ENCODE data around the gene PPIL4. TPM values are rescaled to one million over a fixed set of nuclear protein-coding genes. Genes with fewer than 3 reads are reported as not detected.

PPIL4 gene
- total RNA-seq, 6 donors from 2014 or later = 15.1 to 50.6 (median 21.8) TPM

DNA sequence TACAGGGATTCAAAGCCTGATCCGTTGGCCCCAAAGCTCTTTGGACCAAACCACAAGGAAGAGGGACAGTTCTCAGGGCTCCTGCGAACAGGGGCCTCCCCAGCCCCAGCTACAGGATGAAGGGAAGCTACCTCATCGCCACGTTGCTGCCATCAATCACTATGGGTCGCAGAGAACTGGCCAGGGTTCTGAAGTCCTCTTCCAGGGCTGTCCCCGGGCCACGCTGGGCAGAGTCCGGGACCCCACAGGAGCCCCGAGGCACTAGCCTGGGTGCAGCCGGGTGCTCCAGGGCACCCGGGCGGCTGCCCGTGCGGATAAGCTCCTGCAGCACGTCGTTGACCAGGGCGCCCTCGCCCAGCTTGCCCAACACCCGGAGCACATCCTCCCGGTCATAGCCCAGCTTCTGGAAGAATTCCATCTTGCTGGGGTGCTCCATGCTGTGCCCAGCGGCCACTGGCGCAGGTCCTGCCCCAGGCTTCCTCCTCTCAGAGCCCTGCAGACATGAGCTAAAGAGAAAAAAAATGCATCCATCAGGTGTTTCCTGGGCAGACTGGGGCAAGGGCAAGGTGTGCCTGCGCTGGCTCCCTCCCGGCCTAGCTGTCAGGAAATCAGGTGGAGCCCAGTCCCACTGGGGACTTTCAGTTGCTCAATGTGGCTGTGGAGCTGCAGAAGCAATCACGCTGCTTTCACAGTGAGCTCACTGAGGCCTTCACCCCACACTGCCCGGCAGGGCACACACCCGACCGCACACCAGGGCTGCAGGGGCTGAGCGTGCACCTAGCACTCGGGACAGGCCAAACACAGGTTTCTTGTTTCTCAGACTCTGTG, 71.5 kb downstream of the PPIL4 start:
- no peak for TF ChIP-seq EP300 (IDR thresholded peaks at IDR 0.05)
- TF ChIP-seq, protein P1, sequence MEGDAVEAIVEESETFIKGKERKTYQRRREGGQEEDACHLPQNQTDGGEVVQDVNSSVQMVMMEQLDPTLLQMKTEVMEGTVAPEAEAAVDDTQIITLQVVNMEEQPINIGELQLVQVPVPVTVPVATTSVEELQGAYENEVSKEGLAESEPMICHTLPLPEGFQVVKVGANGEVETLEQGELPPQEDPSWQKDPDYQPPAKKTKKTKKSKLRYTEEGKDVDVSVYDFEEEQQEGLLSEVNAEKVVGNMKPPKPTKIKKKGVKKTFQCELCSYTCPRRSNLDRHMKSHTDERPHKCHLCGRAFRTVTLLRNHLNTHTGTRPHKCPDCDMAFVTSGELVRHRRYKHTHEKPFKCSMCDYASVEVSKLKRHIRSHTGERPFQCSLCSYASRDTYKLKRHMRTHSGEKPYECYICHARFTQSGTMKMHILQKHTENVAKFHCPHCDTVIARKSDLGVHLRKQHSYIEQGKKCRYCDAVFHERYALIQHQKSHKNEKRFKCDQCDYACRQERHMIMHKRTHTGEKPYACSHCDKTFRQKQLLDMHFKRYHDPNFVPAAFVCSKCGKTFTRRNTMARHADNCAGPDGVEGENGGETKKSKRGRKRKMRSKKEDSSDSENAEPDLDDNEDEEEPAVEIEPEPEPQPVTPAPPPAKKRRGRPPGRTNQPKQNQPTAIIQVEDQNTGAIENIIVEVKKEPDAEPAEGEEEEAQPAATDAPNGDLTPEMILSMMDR (IDR thresholded peaks at IDR 0.05) = no peak
- no peak for TF ChIP-seq POLR2AphosphoS5 (IDR thresholded peaks at IDR 0.05)
- TF ChIP-seq POLR2A (IDR thresholded peaks at IDR 0.05) = no peak
- no peak overlapping the region for H3K4me3 ChIP-seq
- H3K27ac ChIP-seq = no peak overlapping the region
- H3K4me1 ChIP-seq = peaks cover 0 to 14% (median 7%) of the 10 kb centered on the region in 4 donors
- H3K36me3 ChIP-seq = no peaks in the 10 kb centered on the region
- H3K27me3 ChIP-seq = no peaks in the 10 kb centered on the region
- WGBS, 2 donors = 85 to 87% methylated on average over 27 to 30 of the region's 30 CpGs
- H3K9me3 ChIP-seq = no peaks in the 10 kb centered on the region
- ATAC-seq (ENCODE audit: low FRiP score in 2 of 2) (no peak), DNase-seq (peak in 1 of 2 donors; percentile 81)

- Histone ChIP-seq H3K4me3 (no peak overlapping the region), H3K4me1 (peaks cover 0 to 14% (median 7%) of the 10 kb centered on the region in 4 donors), H3K9me3 (no peaks in the 10 kb centered on the region), H3K27ac (no peak overlapping the region), H3K36me3 (no peaks in the 10 kb centered on the region), H3K27me3 (no peaks in the 10 kb centered on the region)
- peak in 1 of 2 donors; percentile 38 for ATAC-seq (ENCODE audit: low FRiP score in 2 of 2)
- 49 to 61% methylated on average over 21 of the region's 21 CpGs for WGBS, 2 donors
- TF ChIP-seq EP300 (IDR thresholded peaks at IDR 0.05) (no peak), POLR2AphosphoS5 (IDR thresholded peaks at IDR 0.05) (peak in 1 of 2 donors; percentile 13), POLR2A (IDR thresholded peaks at IDR 0.05) (no peak)
- TF ChIP-seq, protein P1 (IDR thresholded peaks at IDR 0.05) = peak in 1 of 6 experiments; percentile 18
- no peak for DNase-seq
Measured at GRCh38 chr6:149473080-149474052, 72.5 kb downstream of the PPIL4 start.

DNA sequence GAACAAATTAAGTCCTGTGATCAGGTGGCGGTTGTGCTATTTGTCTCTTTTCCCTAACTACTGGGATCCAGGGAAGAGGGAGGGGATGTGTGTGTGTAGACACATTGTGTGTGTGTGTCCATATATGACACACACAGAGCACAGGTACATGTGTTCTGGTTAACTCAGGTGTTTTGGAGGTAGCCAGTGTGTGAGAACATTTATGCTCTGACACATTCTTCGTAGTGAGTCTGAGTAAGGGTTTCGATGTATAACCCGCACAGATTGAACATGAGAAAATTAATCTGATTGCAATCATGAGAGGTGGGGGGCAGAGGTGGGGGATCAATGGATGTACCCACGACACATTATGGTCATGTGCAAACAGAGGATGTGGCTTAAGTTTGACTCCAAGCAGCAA, 73.6 kb downstream of the PPIL4 start:
- H3K4me3 ChIP-seq = no peak overlapping the region

DNA sequence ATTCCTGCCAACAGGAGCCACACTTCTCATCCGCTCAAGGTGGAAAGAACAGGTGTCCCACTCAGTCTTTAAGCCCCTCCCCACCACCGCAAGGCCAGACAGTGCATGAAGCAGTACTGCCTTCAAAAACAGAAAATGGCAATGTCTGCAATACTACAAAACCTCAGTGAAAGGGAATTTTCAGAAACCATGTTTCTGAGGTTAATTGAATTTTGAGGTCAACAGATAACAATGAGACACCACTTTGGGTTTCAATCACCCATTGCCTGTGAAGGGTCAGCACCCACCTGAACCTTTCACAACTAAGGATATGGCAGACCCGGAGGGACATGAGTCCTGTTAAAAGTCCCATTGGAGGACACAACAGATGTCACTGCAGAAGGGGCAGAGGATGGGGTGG, 74.0 kb downstream of the PPIL4 start:
- DNase-seq (no peak), ATAC-seq (ENCODE audit: low FRiP score in 2 of 2) (no peak)
- Histone ChIP-seq H3K27ac (no peak overlapping the region), H3K4me1 (peaks cover 0 to 14% (median 7%) of the 10 kb centered on the region in 4 donors), H3K9me3 (no peaks in the 10 kb centered on the region), H3K4me3 (no peak overlapping the region), H3K36me3 (no peaks in the 10 kb centered on the region), H3K27me3 (no peaks in the 10 kb centered on the region)
- WGBS, 2 donors = 68 to 83% methylated on average over 3 of the region's 3 CpGs
- no peak for TF ChIP-seq EP300 (IDR thresholded peaks at IDR 0.05)
- no peak for TF ChIP-seq POLR2AphosphoS5 (IDR thresholded peaks at IDR 0.05)
- TF ChIP-seq, protein P1 (IDR thresholded peaks at IDR 0.05) = no peak
- no peak for TF ChIP-seq POLR2A (IDR thresholded peaks at IDR 0.05)

More for the DNA sequence above, 73.6 kb downstream of the PPIL4 start:
- no peak for TF ChIP-seq POLR2A (IDR thresholded peaks at IDR 0.05)
- TF ChIP-seq EP300 (IDR thresholded peaks at IDR 0.05) = no peak
- no peak for TF ChIP-seq POLR2AphosphoS5 (IDR thresholded peaks at IDR 0.05)
- TF ChIP-seq, protein P1 (IDR thresholded peaks at IDR 0.05) = no peak
- no peaks in the 10 kb centered on the region for H3K36me3 ChIP-seq
- H3K27me3 ChIP-seq = no peaks in the 10 kb centered on the region
- DNase-seq (no peak), ATAC-seq (ENCODE audit: low FRiP score in 2 of 2) (no peak)
- peaks cover 0 to 14% (median 7%) of the 10 kb centered on the region in 4 donors for H3K4me1 ChIP-seq
- 89 to 96% methylated on average over 5 of the region's 5 CpGs for WGBS, 2 donors
- no peaks in the 10 kb centered on the region for H3K9me3 ChIP-seq
- no peak overlapping the region for H3K27ac ChIP-seq
